ENCODE data around the gene ATXN1L.
"Not testable (repeated sequence)": the region's sequence is repeated elsewhere in the genome, so short reads cannot be mapped to it uniquely, and the experiment has no call there.

ATXN1L gene

GRCh38 chr16:71855937-71856662 is 10.3 kb downstream of the ATXN1L start:
- Histone ChIP-seq H3K27me3 (ENCODE audit: insufficient read depth, low read depth, severe bottlenecking) (no peaks in the 10 kb centered on the region), H3K36me3 (peaks cover 45% of the 10 kb centered on the region), H3K9me3 (ENCODE audit: severe bottlenecking) (no peaks in the 10 kb centered on the region), H3K27ac (no peak overlapping the region), H3K4me3 (ENCODE audit: low read depth, low read length) (no peak overlapping the region)
- DNase-seq = no peak
- no peak for TF ChIP-seq CTCF (IDR thresholded peaks at IDR 0.05; ENCODE audit: low read depth, low read length)

GRCh38 chr16:71859762-71860521 is 14.2 kb downstream of the ATXN1L start:
- Histone ChIP-seq H3K4me3 (ENCODE audit: low read depth, low read length) (no peak overlapping the region), H3K36me3 (peaks cover 69% of the 10 kb centered on the region)
- TF ChIP-seq CTCF (IDR thresholded peaks at IDR 0.05; ENCODE audit: low read depth, low read length) = no peak

GRCh38 chr16:71863995-71864394 is 18.2 kb downstream of the ATXN1L start:
- H3K27ac ChIP-seq = no peak overlapping the region
- no peaks in the 10 kb centered on the region for H3K9me3 ChIP-seq (ENCODE audit: severe bottlenecking)
- H3K27me3 ChIP-seq (ENCODE audit: insufficient read depth, low read depth, severe bottlenecking) = no peaks in the 10 kb centered on the region
- peaks cover 82% of the 10 kb centered on the region for H3K36me3 ChIP-seq
- no peak overlapping the region for H3K4me3 ChIP-seq (ENCODE audit: low read depth, low read length)
- TF ChIP-seq CTCF (IDR thresholded peaks at IDR 0.05; ENCODE audit: low read depth, low read length) = no peak
- DNase-seq = no peak

More at GRCh38 chr16:71859762-71860521, 14.2 kb downstream of the ATXN1L start:
- Histone ChIP-seq H3K27me3 (ENCODE audit: insufficient read depth, low read depth, severe bottlenecking) (no peaks in the 10 kb centered on the region), H3K27ac (no peak overlapping the region), H3K9me3 (ENCODE audit: severe bottlenecking) (no peaks in the 10 kb centered on the region)
- no peak for DNase-seq

- Histone ChIP-seq H3K4me3 (ENCODE audit: low read depth, low read length) (no peak overlapping the region), H3K27me3 (ENCODE audit: insufficient read depth, low read depth, severe bottlenecking) (no peaks in the 10 kb centered on the region), H3K36me3 (peaks cover 76% of the 10 kb centered on the region), H3K27ac (no peak overlapping the region), H3K9me3 (ENCODE audit: severe bottlenecking) (no peaks in the 10 kb centered on the region)
- no peak for DNase-seq
- no peak for TF ChIP-seq CTCF (IDR thresholded peaks at IDR 0.05; ENCODE audit: low read depth, low read length)
Measured at GRCh38 chr16:71865173-71865863, 19.5 kb downstream of the ATXN1L start.

GRCh38 chr16:71867175-71867574 is 21.4 kb downstream of the ATXN1L start:
- not testable (repeated sequence) for H3K4me3 ChIP-seq (ENCODE audit: low read depth, low read length); H3K27me3 ChIP-seq (ENCODE audit: insufficient read depth, low read depth, severe bottlenecking); H3K9me3 ChIP-seq (ENCODE audit: severe bottlenecking); DNase-seq; H3K27ac ChIP-seq
- peaks cover 71% of the 10 kb centered on the region for H3K36me3 ChIP-seq

GRCh38 chr16:71867939-71868338 is 22.2 kb downstream of the ATXN1L start:
- no peak overlapping the region for H3K27ac ChIP-seq
- H3K9me3 ChIP-seq (ENCODE audit: severe bottlenecking) = no peaks in the 10 kb centered on the region
- TF ChIP-seq CTCF (IDR thresholded peaks at IDR 0.05; ENCODE audit: low read depth, low read length) = no peak
- DNase-seq = no peak
- H3K4me3 ChIP-seq (ENCODE audit: low read depth, low read length) = no peak overlapping the region
- no peaks in the 10 kb centered on the region for H3K27me3 ChIP-seq (ENCODE audit: insufficient read depth, low read depth, severe bottlenecking)
- H3K36me3 ChIP-seq = peaks cover 64% of the 10 kb centered on the region
